K562 (cell line): Measurements from ENCODE around the gene BEST2. TPM values are rescaled to one million over a fixed set of nuclear protein-coding genes. Genes with fewer than 3 reads are reported as not detected.
A peak's percentile ranks its signal among the peaks of the same experiment; 100 is the strongest.

Experiments used
- ASH1L ChIP-seq: fragments of 450-650 bp; IDR thresholded peaks from 2 replicates; pipeline ENCODE4 v1.6.1; 2018; ENCODE audit warnings: borderline replicate concordance, mild to moderate bottlenecking, low read depth; ENCODE audit not compliant: partially characterized antibody
- CHD2 ChIP-seq: IDR thresholded peaks from 2 replicates; pipeline ENCODE4 v1.6.1; 2011; ENCODE audit warnings: low read depth, low read length
- ETV5 ChIP-seq: sonication (generic); formaldehyde crosslinking; IDR thresholded peaks from 2 replicates; pipeline ENCODE4 v1.4.0; 2020; ENCODE audit warnings: low read depth, mild to moderate bottlenecking, missing genetic modification reagents
- SAFB ChIP-seq: fragments of 200-400 bp; formaldehyde crosslinking; IDR thresholded peaks from 2 replicates; pipeline ENCODE4 v1.6.1; 2017; ENCODE audit warnings: low read depth, low read length, borderline replicate concordance
- SP2 ChIP-seq: IDR thresholded peaks from 2 replicates; pipeline ENCODE4 v1.6.1; 2011; ENCODE audit warnings: mild to moderate bottlenecking, low read depth, low read length, moderate library complexity; ENCODE audit not compliant: poor library complexity, severe bottlenecking; ENCODE audit errors: extremely low read depth
- ZNF224 ChIP-seq: sonication (generic); formaldehyde crosslinking; IDR thresholded peaks from 2 replicates; pipeline ENCODE4 v1.8.0; 2022; ENCODE audit warnings: mild to moderate bottlenecking, missing genetic modification reagents
- ZNF23 ChIP-seq: fragments of 250-450 bp; sonication (Bioruptor Pico); IDR thresholded peaks from 2 replicates; pipeline ENCODE4 v1.4.0; 2020; ENCODE audit warnings: mild to moderate bottlenecking
- ZNF592 ChIP-seq: fragments of 450-650 bp; IDR thresholded peaks from 2 replicates; pipeline ENCODE4 v1.6.1; 2017; ENCODE audit warnings: antibody characterized with exemption, mild to moderate bottlenecking
- polyA plus RNA-seq, 8 experiments: library from polyadenylated mRNA; depleted of rRNA in 4 of 8; stranded (reverse) in 5 of 8; unstranded in 3 of 8; fragments of >200 nt; fragmentation: Nextera tagmentation in 2 of 8; fragmentation: Illumina TruSeq in 1 of 8; extraction: Ambion mirVana in 2 of 8; extraction: Trizol in 1 of 8; gene quantifications; 2 replicates each; pipeline versions ENCODE4 v1.2.1 to v1.2.3, GENCODE V29; 2011 to 2014; ENCODE audit warnings: inconsistent platforms in 1 of 8, missing spikeins in 1 of 8
- total RNA-seq, 7 experiments: library from RNA; depleted of rRNA in 6 of 7; stranded (reverse); fragments of >200 nt in 6 of 7; fragmentation: Illumina TruSeq in 2 of 7; extraction: Trizol in 2 of 7; gene quantifications; 2 replicates each; pipeline versions ENCODE4 v1.2.1 to v1.2.3, GENCODE V29; 2011 to 2021; ENCODE audit warnings: low replicate concordance in 1 of 7
- TF ChIP-seq, protein P1 (sequence below), 2 experiments: fragments of 450-650 bp in 1 of 2; sonication (generic) in 1 of 2; formaldehyde crosslinking in 1 of 2; IDR thresholded peaks; 2 replicates each; pipeline versions ENCODE4 v1.7.1 to v1.9.0; 2016 to 2022; ENCODE audit warnings: inconsistent platforms in 1 of 2, mild to moderate bottlenecking in 1 of 2, missing genetic modification reagents in 1 of 2
- TF ChIP-seq, protein P2 (sequence below), 3 experiments: fragments of 200-800 bp in 1 of 3; fragments of 250-450 bp in 1 of 3; fragments of 450-650 bp in 1 of 3; sonication (Bioruptor Pico) in 1 of 3; sonication (Bioruptor generic) in 1 of 3; formaldehyde crosslinking in 1 of 3; IDR thresholded peaks; 2 replicates each; pipeline versions ENCODE4 v1.6.1 to v1.8.0; 2016 to 2022; ENCODE audit warnings: mild to moderate bottlenecking in 2 of 3, missing genetic modification characterization in 2 of 3, missing compliant biosample characterization in 1 of 3, moderate library complexity in 1 of 3

Gene BEST2
- total and polyA plus RNA-seq, 9 of the 15 experiments (the other 6 are each of a cell fraction or from before 2014, with no cell fraction given) = not detected

GRCh38 chr19:12703046-12703445 lies 48.5 kb upstream of the BEST2 start (continued):
- TF ChIP-seq, protein P1, sequence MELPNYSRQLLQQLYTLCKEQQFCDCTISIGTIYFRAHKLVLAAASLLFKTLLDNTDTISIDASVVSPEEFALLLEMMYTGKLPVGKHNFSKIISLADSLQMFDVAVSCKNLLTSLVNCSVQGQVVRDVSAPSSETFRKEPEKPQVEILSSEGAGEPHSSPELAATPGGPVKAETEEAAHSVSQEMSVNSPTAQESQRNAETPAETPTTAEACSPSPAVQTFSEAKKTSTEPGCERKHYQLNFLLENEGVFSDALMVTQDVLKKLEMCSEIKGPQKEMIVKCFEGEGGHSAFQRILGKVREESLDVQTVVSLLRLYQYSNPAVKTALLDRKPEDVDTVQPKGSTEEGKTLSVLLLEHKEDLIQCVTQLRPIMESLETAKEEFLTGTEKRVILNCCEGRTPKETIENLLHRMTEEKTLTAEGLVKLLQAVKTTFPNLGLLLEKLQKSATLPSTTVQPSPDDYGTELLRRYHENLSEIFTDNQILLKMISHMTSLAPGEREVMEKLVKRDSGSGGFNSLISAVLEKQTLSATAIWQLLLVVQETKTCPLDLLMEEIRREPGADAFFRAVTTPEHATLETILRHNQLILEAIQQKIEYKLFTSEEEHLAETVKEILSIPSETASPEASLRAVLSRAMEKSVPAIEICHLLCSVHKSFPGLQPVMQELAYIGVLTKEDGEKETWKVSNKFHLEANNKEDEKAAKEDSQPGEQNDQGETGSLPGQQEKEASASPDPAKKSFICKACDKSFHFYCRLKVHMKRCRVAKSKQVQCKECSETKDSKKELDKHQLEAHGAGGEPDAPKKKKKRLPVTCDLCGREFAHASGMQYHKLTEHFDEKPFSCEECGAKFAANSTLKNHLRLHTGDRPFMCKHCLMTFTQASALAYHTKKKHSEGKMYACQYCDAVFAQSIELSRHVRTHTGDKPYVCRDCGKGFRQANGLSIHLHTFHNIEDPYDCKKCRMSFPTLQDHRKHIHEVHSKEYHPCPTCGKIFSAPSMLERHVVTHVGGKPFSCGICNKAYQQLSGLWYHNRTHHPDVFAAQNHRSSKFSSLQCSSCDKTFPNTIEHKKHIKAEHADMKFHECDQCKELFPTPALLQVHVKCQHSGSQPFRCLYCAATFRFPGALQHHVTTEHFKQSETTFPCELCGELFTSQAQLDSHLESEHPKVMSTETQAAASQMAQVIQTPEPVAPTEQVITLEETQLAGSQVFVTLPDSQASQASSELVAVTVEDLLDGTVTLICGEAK (IDR thresholded peaks at IDR 0.05) = no peak
- TF ChIP-seq, protein P1 (CRISPR knock-in tag; IDR thresholded peaks at IDR 0.05) = no peak
- TF ChIP-seq SAFB (no peak), ZNF224 (no peak), ETV5 (CRISPR knock-in tag) (no peak), CHD2 (0 out of 2 replicates have a peak, but pooled peaks have one; percentile 43), ASH1L (peak; percentile 86), SP2 (peak; percentile 15), ZNF23 (CRISPR knock-in tag) (no peak), ZNF592 (no peak)
- TF ChIP-seq, protein P2, sequence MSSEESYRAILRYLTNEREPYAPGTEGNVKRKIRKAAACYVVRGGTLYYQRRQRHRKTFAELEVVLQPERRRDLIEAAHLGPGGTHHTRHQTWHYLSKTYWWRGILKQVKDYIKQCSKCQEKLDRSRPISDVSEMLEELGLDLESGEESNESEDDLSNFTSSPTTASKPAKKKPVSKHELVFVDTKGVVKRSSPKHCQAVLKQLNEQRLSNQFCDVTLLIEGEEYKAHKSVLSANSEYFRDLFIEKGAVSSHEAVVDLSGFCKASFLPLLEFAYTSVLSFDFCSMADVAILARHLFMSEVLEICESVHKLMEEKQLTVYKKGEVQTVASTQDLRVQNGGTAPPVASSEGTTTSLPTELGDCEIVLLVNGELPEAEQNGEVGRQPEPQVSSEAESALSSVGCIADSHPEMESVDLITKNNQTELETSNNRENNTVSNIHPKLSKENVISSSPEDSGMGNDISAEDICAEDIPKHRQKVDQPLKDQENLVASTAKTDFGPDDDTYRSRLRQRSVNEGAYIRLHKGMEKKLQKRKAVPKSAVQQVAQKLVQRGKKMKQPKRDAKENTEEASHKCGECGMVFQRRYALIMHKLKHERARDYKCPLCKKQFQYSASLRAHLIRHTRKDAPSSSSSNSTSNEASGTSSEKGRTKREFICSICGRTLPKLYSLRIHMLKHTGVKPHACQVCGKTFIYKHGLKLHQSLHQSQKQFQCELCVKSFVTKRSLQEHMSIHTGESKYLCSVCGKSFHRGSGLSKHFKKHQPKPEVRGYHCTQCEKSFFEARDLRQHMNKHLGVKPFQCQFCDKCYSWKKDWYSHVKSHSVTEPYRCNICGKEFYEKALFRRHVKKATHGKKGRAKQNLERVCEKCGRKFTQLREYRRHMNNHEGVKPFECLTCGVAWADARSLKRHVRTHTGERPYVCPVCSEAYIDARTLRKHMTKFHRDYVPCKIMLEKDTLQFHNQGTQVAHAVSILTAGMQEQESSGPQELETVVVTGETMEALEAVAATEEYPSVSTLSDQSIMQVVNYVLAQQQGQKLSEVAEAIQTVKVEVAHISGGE (CRISPR knock-in tag; IDR thresholded peaks at IDR 0.05) = no peak
